ENCODE results near the gene TDRD12.
"Not testable (repeated sequence)": the region's sequence is repeated elsewhere in the genome, so short reads cannot be mapped to it uniquely, and the experiment has no call there.

Gene TDRD12

DNA sequence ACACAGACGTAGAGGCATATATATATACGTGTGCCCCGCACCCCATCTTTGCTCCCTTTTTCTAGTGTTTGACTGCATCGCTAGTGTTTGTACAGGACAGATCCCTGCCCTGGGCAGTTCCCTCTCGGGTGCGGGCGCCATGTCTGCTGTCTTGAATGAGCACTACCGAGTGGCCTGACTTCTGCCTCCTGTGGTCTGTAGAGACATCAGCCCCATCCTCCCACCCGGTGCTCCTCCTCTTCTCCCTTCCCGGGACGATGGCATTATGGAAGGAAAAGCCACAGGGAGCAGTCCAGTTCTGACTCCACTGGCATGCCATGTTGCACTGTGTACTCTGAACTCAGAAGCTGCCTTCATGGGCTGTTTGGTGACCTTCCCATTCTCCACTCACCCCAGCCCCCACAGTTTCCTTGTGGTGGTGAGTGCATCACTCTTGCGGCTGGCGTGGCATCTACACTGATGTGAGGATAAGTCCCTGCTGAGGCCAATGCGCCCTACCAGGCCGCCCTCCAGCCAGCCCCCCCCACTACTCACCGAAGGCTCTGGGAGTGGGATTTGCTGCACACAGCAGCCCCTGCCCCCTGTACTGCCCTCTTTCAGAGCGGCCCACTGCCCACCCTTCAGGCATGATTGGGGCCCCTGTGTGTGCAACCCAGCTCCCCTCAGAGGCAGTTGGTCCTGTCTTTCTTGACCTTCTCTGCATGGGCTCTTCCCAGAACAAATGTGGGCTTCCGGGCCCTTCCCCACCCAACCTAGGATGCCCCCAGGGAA is 25.2 kb downstream of the TDRD12 start:
- no peak for DNase-seq (ENCODE audit: low read depth in 2 of 2, low spot score in 1 of 2)

DNA sequence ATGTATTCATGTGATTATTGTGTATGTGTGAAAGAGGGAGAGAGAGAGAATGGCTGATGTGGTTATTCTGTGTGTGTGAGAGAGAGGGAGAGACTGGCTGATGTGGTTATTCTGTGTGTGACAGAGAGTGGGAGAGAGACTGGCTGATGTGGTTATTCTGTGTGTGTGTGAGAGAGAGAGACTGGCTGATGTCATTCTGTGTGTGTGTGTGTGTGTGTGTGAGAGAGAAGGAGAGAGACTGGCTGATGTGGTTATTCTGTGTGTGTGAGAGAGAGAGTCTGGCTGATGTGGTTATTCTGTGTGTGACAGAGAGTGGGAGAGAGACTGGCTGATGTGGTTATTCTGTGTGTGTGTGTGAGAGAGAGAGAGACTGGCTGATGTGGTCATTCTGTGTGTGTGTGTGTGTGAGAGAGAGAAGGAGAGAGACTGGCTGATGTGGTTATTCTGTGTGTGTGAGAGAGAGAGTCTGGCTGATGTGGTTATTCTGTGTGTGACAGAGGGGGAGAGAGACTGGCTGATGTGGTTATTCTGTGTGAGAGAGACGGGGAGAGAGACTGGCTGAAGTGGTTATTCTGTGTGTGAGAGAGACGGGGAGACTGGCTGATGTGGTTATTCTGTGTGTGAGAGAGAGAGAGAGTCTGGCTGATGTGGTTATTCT is 26.2 kb downstream of the TDRD12 start:
- DNase-seq (ENCODE audit: low read depth in 2 of 2, low spot score in 1 of 2): not testable (repeated sequence)

DNA sequence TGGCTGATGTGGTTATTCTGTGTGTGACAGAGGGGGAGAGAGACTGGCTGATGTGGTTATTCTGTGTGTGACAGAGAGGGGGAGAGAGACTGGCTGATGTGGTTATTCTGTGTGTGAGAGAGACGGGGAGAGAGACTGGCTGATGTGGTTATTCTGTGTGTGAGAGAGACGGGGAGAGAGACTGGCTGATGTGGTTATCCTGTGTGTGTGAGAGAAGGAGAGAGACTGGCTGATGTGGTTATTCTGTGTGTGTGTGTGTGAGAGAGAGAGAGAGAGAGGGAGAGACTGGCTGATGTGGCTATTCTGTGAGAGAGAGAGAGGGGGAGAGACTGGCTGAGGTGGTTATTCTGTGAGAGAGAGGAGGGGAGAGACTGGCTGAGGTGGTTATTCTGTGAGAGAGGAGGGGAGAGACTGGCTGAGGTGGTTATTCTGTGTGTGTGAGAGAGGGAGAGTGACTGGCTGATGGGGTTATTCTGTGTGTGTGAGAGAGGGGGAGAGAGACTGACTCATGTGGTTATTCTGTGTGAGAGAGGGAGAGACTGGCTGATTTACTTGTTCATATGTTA is 27.1 kb downstream of the TDRD12 start:
- not testable (repeated sequence) for DNase-seq (ENCODE audit: low read depth in 2 of 2, low spot score in 1 of 2)

DNA sequence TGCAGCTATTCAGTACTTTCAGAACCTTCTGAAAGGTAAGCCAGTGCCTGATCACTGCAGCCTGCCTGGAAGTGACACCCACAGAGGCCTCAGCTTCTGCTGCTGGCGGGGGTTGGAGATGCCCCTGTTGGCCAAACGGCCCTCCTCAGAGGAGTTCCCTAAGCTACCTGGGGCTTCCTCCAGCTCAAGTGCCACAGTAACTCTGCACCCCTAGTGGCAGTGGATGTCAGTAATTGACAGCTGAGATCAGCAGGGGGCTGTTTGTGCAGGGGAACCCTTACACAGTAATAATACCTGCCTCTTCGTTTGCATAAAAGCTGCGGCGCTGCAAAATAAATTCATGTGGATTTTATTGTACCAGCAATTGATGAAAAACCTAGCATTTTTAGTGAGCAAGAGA is 28.9 kb downstream of the TDRD12 start:
- no peak for DNase-seq (ENCODE audit: low read depth in 2 of 2, low spot score in 1 of 2)

DNA sequence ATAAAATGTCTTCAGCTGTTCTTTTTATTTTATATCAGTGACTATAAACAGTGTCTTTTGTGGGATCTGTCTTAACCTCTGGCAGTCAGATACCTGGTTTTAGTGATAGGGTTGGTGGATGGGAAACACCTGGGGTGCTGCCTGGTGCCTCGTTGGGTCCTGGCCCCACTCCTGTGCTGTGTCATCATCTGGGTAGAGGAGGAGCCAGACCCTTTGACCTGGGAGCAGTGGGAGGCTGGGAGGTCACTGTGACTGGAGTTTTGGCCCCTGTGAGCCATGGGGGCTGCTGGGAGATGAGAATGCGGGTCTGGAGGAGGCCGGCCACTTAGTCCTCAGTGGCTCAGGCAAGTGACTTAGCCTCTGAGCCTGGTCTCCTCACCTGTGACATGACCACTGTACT is 29.4 kb downstream of the TDRD12 start:
- DNase-seq (ENCODE audit: low read depth in 2 of 2, low spot score in 1 of 2): no peak

DNA sequence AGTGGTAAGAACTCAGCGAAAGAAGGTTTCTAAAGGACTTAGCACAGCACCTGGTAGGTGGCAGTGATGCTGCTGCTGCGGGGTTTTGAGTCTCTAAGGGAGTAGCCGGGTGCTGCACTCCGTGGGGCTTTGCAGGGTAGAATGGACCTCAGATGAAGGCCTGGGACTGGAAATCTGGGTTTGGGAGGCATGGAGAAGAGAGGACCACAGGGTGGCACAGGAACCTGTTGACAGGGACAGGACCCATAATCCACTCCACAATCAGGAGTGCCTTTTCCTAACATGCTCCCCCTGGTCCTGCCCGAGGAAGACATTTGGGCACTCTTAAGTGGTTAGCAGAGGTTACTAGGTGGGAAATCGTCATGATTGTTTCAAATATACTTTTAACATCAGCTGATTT is 29.8 kb downstream of the TDRD12 start:
- no peak for DNase-seq (ENCODE audit: low read depth in 2 of 2, low spot score in 1 of 2)

DNA sequence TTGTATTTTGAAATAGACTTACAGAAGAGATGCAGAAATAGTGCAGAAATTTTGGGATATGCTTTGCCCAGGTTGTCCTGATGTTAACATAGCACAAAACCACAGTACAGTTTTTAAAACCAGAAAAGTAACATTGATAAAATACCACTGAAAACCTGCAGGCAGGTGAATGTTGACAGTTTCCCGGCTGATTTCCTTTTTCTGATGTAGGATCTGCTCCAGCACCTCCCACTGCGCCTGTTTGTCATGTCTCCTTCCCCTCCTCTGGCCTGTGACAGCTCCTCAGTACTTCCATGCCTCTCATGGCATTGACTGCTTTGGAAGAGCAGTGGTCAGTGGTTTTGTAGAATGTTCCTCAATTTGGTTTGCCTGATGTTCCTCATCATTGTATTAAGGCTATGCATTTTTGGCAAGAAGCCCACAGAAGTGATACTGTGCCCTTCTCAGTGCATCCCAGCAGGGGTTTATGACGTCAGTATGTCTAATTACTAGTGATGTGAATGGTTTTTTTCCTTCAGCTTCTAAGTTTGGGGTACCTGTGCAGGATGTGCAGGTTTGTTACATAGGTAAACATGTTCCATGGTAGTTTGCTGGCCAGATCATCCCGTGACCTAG is 31.0 kb downstream of the TDRD12 start:
- no peak for DNase-seq (ENCODE audit: low read depth in 2 of 2, low spot score in 1 of 2)

DNA sequence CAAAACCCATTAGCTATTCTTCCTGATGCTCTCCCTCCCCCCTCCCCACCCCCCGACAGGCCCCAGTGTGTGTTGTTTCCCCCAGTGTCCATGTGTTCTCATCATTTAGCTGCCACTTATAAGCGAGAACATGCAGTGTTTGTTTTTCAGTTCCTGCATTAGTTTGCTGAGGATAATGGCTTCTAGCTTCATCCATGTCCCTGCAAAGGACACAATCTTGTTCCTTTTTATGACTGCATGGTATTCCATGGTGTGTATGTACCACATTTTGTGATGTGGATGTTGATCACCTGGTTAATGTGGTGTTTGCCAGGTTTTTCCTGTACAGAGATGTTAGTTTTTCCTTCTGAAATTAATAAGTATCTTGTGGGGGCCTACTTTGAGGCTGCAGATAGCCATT is 31.5 kb downstream of the TDRD12 start:
- DNase-seq (ENCODE audit: low read depth in 2 of 2, low spot score in 1 of 2): no peak

DNA sequence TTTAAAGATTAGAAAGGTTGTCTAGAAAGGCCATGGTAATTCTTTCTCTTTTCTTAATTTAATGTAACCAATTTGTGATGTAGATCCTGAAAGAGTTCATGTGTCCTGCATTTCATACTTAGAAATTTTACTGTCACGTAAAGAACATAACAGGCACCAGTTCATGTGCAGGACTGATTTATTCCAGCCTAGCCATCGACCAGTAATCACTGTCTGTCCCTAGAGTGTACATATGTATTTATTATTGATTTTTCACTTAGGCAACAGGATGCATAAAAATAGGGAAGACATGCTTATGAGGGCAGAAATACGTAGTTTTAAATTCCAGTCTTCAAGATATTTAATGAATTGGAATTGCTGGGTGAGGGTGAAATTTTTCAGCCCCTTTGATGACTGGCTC is 37.6 kb downstream of the TDRD12 start:
- DNase-seq (ENCODE audit: low read depth in 2 of 2, low spot score in 1 of 2): no peak

DNA sequence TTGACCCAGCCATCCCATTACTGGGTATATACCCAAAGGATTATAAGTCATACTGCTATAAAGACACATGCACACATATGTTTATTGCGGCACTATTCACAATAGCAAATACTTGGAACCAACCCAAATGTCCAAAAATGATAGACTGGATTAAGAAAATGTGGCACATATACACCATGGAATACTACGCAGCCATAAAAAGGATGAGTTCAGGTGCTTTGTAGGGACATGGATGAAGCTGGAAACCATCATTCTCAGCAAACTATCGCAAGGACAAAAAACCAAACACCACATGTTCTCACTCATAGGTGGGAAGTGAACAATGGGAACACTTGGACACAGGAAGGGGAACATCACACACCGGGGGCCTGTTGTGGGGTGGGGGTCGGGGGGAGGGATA is 45.8 kb downstream of the TDRD12 start:
- DNase-seq (ENCODE audit: low read depth in 2 of 2, low spot score in 1 of 2): not testable (repeated sequence)

DNA sequence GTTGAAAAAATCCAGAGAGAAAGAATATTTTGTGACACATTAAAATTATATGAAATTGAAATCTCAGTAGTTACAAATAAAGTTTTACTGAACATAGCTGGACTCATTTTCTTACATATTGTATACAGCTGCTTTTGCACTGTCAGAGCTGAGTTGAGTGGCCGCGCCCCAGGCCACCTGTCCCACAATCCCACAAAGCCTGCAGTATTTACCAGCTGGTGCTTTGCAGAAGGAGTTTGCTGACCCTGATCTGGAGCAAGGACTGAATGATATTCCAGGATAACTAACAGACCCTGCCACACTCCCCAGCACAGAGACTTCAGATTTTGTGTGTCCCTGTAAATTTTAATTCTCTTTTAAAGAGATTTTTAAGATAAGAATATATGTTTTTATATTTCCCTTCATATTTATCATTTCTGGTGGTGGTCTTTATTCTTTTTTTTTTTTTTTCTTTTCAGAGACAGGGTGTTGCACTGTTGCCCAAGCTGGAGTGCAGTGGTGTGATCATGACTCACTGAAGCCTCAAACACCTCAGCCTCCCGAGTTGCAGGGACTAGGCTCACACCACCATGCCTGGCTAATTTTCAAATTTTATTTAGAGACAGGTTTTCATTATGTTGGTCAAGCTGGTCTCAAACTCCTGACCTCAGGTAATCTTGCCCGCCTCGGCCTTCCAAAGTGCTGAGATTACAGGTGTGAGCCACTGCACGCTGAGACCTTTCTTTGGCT is 48.5 kb downstream of the TDRD12 start:
- DNase-seq (ENCODE audit: low read depth in 2 of 2, low spot score in 1 of 2): no peak

DNA sequence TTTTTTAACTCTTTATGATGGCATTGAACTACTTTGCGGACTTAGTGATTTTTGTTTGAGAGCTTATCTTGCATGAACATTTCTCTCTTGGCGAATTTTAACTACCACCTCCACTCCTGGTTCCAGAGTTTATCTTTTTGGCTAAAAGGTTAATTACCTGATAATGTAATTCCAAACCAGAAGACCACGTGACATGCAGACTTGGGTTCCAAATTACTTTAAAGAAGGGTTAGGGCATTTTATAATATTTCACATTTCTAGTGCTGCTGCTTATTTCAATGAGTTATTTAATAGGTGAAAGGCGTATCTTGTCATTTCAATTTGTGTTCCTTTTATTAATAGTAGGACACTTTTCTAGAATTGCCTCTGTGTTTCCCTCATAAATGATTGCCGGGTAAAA is 52.0 kb downstream of the TDRD12 start:
- DNase-seq (ENCODE audit: low read depth in 2 of 2, low spot score in 1 of 2): no peak

DNA sequence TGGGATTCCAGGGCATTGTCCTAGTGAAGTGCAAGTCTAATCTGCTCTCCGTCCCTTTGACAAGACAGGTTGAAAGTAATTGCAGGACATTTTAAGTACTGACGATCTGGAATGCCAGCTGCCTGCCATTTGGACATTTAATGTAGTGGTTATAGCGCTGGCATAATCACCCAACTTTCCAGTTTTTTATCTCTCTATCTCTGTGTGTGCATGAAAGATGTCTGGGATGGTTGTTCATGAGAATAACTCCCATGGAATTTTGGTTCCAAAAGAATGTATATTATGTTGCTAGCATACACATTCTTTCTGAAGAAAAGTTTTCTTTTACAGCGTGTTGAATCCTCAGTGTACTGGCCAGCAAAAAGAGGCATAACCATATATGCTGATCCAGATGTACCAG is 53.6 kb downstream of the TDRD12 start:
- no peak for DNase-seq (ENCODE audit: low read depth in 2 of 2, low spot score in 1 of 2)

DNA sequence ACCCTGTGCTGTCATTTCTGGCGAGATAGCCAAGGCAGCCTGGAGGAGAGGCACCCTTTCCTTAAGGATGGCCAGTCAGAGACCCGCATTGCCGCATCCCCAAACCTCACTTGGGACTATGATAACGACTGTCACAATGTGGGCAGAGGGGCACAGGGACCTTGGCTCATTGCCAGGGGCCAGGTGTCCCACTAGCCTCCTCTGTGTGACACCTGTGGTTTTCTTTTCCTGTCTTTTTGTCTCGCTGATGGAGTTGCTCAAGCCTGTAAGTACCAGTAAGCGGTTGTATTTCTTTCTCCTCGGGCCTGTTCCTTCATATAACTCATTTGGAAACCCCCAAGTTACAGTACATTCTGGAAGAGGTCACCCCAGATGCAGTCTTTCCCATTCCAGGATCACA is 59.5 kb downstream of the TDRD12 start:
- DNase-seq (ENCODE audit: low read depth in 2 of 2, low spot score in 1 of 2): no peak

DNA sequence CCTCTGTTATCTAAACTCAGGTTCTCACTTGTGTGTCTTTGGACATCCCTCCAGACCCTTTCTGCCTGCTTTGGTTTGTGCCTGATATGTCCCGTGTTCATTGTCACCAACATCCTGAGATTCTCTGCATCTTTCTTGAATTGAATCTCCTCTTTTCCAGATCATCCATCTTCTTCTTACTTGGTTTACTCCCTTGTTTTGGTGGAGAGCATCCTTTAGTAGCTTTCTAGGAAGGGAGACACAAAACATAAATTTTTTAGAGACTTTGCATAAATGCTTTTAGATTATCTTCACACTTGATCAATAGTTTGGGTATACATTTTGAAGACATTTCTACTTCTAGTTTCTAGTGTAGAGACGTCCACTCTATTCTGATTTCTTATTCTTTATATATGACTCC is 61.7 kb downstream of the TDRD12 start:
- DNase-seq (ENCODE audit: low read depth in 2 of 2, low spot score in 1 of 2): no peak

DNA sequence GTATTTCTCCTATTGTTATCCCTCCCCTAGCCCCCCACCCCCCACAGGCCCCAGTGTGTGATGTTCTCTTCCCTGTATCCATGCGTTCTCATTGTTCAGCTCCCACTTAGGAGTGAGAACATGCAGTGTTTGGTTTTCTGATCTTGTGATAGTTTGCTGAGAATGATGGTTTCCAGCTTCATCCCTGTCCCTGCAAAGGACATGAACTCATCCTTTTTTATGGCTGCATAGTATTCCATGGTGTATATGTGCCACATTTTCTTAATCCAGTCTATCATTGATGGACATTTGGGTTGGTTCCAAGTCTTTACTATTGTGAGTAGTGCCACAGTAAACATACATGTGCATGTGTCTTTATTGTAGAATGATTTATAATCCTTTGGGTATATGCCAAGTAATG is 62.5 kb downstream of the TDRD12 start:
- DNase-seq (ENCODE audit: low read depth in 2 of 2, low spot score in 1 of 2): not testable (repeated sequence)

DNA sequence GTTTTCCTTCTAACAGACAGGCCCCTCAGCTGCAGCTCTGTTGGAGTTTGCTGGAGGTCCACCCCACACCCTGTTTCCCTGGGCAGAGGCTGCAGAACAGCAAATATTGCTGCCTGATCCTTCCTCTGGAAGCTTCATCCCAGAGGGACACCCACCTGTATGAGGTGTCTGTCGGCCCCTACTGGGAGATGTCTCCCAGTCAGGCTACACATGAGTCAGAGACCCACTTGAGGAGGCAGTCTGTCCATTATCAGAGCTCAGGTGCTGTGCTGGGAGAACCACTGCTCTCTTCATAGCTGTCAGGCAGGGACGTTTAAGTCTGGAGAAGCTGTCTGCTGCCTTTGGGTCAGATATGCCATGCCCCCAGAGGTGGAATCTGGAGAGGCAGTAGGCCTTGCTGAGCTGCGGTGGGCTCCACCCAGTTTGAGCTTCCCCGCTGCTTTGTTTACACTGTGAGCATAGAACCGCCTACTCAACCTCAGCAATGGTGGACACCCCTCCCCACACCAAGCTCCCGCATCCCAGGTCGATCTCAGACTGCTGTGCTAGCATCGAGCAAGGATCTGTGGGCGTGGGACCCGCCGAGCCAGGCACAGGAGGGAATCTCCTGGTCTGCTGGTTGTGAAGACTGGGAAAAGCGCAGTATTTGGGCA is 67.7 kb downstream of the TDRD12 start:
- not testable (repeated sequence) for DNase-seq (ENCODE audit: low read depth in 2 of 2, low spot score in 1 of 2)

DNA sequence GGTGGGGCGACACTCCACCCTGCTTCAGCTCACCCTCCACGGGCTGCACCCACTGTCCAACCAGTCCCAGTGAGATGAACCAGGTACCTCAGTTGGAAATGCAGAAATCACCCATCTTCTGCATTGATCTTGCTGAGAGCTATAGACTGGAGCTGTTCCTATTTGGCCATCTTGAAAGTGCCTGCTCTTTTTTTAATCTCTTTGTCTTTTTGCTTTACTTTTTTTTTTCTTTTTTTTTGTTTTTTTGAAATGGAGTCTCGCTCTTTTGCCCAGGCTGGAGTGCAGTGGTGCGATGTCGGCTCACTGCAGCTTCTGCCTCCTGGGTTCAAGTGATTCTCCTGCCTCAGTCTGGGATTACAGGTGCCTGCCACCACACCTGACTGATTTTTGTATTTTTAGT is 68.3 kb downstream of the TDRD12 start:
- not testable (repeated sequence) for DNase-seq (ENCODE audit: low read depth in 2 of 2, low spot score in 1 of 2)

DNA sequence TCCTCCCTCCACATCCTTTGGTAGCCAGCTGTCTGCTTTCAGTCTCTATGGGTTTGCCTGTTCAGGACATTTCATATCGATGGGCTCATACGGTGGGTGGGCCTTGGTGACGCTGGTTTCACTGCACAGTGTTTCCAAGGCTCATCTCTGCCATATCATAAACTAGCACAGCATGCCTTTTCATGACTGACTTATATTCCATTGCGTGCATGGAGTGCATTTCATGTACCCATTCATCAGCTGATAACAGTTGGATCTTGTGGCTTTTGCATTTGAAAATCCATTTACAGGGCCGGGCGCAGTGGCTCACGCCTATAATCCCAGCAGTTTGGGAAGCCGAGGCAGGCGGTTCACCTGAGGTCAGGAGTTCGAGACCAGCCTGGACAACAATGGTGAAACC is 69.9 kb downstream of the TDRD12 start:
- no peak for DNase-seq (ENCODE audit: low read depth in 2 of 2, low spot score in 1 of 2)

DNA sequence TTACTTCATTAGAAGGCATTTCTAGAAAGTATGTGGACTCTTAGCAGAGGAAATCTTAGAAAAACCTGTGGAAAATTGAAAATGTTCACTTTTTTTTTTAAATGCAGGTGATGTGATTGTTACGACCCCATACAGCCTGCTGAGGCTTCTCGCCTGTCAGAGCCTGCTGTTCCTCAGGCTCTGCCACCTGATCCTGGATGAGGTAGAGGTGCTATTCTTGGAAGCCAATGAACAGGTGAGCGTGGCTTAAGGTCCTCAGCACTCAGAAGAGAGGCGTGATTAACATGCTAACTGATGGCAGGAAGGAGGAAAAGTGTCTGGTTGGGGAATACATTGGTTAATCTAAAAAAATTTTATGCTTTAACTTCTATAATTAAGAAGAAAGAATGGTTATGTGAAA is 78.6 kb downstream of the TDRD12 start:
- DNase-seq (ENCODE audit: low read depth in 2 of 2, low spot score in 1 of 2): no peak

DNA sequence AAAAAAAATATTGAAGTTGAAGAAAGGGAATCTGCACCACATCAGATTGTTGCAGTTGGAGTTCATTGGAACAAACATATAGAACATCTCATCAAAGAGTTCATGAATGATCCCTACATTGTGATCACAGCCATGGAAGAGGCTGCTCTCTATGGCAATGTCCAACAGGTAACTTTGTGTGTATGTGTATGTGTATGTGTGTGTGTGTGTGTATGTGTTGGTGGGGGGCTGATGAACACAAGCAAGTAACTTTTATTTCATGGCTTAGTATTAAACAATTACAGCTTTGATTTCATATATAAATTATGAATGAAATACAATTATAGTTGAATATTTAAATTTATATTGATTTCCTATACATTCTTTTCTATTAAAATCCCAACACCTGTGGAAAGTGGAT is 80.6 kb downstream of the TDRD12 start:
- no peak for DNase-seq (ENCODE audit: low read depth in 2 of 2, low spot score in 1 of 2)

Measured in stimulated activated CD8-positive, alpha-beta memory T cell treated with anti-CD3 and anti-CD28 coated beads, Interleukin-4, amount 100 ng/mL, for 1 hour (primary cell).